Mucosa of descending colon (tissue), 3 donors: ENCODE results near the gene ALOXE3. TPM values are rescaled to one million over a fixed set of nuclear protein-coding genes. Genes with fewer than 3 reads are reported as not detected.

ENCODE experiments used
- ATAC-seq: fragments of 200-7000 bp; cut with Tn5 transposase; one replicate; pipeline ENCODE4 v1.9.1; 2020; ENCODE audit warnings: mild to moderate bottlenecking, moderate library complexity
- DNase-seq, 3 donors: peaks; one replicate each; pipeline ENCODE4 v3.0.0-alpha.2; 2020
- H3K36me3 ChIP-seq: fragments of 200-600 bp; one replicate; pipeline ENCODE4 v1.8.0; 2021; ENCODE audit warnings: low read depth, mild to moderate bottlenecking
- H3K4me1 ChIP-seq: fragments of 200-600 bp; one replicate; pipeline ENCODE4 v1.8.0; 2021; ENCODE audit warnings: low read depth, mild to moderate bottlenecking
- H3K4me3 ChIP-seq: fragments of 200-600 bp; one replicate; pipeline ENCODE4 v1.8.0; 2021; ENCODE audit warnings: mild to moderate bottlenecking
- H3K9me3 ChIP-seq: fragments of 200-600 bp; one replicate; pipeline ENCODE4 v1.8.0; 2021; ENCODE audit warnings: mild to moderate bottlenecking
- intact Hi-C, 2 donors: fragments of 100-400 bp; cut with DNase I in 1 of 2; cut with micrococcal nuclease in 1 of 2; formaldehyde crosslinking; loops; one replicate each; pipeline versions ENCODE4 v1.11.0 to v1.11.1; 2022; cut with DNase I, micrococcal nuclease
- total RNA-seq, 3 donors: library from RNA; stranded (reverse); fragmentation: NEBNext Ultra II Directional in 2 of 3; extraction: Animal tissue kit (Norgen Biotek cat#: 25700) in 2 of 3; gene quantifications; one replicate each; pipeline versions ENCODE4 v1.2.1 to v1.2.4, GENCODE V29; 2021 to 2023
- TF ChIP-seq, protein P1 (sequence below): fragments of 200-600 bp; IDR thresholded peaks from one replicate; pipeline ENCODE4 v1.8.0; 2022; ENCODE audit warnings: antibody characterized with exemption, mild to moderate bottlenecking
- donor health status: DM: no; HTN: no; CAD: no; lungs with moderate emphysema.
- donor health status: DM: no; HTN: no; CAD: no.
- donor health status: DM: no; HTN: yes; CAD: no.

The ALOXE3 gene
- total RNA-seq, 3 donors from 2014 or later: not detected

DNA sequence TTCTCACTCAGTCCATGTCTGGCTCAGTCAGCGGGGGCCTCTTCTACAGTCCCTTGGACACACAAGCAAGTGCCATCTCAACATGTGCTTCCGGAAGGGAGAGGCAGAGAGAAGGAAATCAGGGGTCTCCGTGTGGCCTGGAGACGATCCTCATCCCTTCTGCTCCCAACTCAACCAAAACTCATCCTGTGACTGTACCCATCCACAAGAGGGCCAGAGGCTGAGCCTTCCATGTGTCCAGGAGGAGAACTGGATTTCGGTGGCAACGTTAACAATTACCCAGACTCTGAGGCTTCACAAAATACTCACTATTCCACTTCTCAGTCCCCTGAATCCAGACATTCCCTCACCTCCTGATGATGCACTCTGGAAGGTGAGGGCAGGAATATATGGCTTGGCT is 23.0 kb downstream of the ALOXE3 start:
- intact Hi-C loops: no loop called here
- DNase-seq (no peak), ATAC-seq (no peak)

DNA sequence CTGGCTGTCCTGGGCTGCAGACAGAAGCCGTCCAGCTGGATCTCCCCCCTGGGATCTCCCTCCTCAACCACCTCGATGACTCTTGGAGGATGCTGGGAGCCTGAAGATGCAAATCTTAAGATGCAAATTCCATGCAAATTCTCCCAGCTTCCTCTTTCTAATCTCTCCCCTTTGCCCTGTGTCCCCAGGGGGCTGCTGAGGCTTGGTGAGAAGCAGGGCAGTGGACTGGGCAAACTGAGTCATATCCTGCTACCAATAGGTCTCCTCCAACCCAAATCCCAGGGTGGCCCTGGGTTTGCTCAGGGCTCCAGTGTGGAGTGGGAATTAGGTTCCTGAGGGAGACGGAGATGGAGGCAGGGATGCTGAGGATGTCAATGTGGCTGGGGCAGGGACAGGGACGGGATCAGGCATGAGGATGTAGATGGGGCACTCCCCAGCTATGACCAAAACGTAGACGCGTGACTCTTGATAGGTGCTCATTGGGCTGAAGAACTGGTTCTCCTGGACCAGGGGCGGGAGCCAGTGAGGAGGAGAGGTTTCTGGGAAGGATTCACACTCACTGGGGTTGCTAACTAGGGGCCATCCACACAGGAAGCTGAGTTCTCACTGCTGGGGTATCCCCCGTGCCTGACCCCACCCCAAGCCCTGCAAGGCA is 27.2 kb downstream of the ALOXE3 start:
- TF ChIP-seq, protein P1, sequence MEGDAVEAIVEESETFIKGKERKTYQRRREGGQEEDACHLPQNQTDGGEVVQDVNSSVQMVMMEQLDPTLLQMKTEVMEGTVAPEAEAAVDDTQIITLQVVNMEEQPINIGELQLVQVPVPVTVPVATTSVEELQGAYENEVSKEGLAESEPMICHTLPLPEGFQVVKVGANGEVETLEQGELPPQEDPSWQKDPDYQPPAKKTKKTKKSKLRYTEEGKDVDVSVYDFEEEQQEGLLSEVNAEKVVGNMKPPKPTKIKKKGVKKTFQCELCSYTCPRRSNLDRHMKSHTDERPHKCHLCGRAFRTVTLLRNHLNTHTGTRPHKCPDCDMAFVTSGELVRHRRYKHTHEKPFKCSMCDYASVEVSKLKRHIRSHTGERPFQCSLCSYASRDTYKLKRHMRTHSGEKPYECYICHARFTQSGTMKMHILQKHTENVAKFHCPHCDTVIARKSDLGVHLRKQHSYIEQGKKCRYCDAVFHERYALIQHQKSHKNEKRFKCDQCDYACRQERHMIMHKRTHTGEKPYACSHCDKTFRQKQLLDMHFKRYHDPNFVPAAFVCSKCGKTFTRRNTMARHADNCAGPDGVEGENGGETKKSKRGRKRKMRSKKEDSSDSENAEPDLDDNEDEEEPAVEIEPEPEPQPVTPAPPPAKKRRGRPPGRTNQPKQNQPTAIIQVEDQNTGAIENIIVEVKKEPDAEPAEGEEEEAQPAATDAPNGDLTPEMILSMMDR: no peak
- no peaks in the 10 kb centered on the region for H3K9me3 ChIP-seq
- intact Hi-C loops: no loop called here
- H3K4me1 ChIP-seq: no peaks in the 10 kb centered on the region
- peak; percentile 35 for ATAC-seq
- H3K4me3 ChIP-seq: no peak overlapping the region
- H3K36me3 ChIP-seq: no peaks in the 10 kb centered on the region
- no peak for DNase-seq

More for the DNA sequence above, 23.0 kb downstream of the ALOXE3 start:
- H3K4me1 ChIP-seq: no peaks in the 10 kb centered on the region
- TF ChIP-seq, protein P1: no peak
- no peaks in the 10 kb centered on the region for H3K36me3 ChIP-seq
- H3K9me3 ChIP-seq: no peaks in the 10 kb centered on the region
- no peak overlapping the region for H3K4me3 ChIP-seq

DNA sequence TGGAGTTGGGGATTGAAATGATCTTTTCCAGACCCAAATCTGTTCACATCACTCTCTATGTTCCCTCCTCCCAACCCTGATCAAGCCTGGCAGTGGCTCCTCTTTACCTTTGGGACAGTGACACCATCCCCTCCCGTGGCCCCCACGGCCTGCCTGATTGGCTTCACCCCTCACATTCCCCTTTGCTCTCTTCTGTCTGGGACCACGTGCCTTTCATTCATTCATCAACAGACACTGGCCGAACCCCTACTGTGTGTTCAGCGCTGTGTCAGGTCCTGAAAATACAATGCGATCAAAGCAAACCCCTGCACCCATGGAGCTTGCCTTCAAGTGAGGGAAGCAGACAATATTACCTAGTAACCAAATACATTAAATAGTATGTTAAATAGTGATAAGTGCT is 28.6 kb downstream of the ALOXE3 start:
- Histone ChIP-seq H3K4me3 (no peak overlapping the region), H3K9me3 (no peaks in the 10 kb centered on the region), H3K4me1 (no peaks in the 10 kb centered on the region), H3K36me3 (no peaks in the 10 kb centered on the region)
- DNase-seq: no peak
- ATAC-seq: no peak
- TF ChIP-seq, protein P1: no peak
- intact Hi-C loops: loop anchor here in 1 of 2 donors (10.0 kb wide), 1 partner anchor 215 kb away; no protein-coding TSS in a partner anchor

DNA sequence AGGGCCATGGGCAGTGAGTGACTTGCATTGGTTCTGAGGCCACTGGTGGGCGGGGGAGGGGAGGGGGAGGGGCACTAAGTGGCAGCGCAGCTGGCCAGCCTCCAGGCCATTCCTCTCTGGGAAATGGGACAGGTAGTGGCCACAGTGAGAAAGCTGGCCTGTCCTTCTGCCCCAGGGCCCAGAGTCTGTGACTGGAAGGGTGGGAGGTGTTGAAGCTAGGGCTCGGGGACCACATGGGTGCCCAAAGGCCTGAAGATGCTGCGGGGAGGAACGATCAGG is 30.4 kb downstream of the ALOXE3 start:
- TF ChIP-seq, protein P1: no peak
- no peaks in the 10 kb centered on the region for H3K36me3 ChIP-seq
- no peaks in the 10 kb centered on the region for H3K4me1 ChIP-seq
- H3K9me3 ChIP-seq: no peaks in the 10 kb centered on the region
- no peak for DNase-seq
- intact Hi-C loops: loop anchor here in 1 of 2 donors (10.0 kb wide), 1 partner anchor 217 kb away; no protein-coding TSS in a partner anchor
- ATAC-seq: no peak
- no peak overlapping the region for H3K4me3 ChIP-seq

DNA sequence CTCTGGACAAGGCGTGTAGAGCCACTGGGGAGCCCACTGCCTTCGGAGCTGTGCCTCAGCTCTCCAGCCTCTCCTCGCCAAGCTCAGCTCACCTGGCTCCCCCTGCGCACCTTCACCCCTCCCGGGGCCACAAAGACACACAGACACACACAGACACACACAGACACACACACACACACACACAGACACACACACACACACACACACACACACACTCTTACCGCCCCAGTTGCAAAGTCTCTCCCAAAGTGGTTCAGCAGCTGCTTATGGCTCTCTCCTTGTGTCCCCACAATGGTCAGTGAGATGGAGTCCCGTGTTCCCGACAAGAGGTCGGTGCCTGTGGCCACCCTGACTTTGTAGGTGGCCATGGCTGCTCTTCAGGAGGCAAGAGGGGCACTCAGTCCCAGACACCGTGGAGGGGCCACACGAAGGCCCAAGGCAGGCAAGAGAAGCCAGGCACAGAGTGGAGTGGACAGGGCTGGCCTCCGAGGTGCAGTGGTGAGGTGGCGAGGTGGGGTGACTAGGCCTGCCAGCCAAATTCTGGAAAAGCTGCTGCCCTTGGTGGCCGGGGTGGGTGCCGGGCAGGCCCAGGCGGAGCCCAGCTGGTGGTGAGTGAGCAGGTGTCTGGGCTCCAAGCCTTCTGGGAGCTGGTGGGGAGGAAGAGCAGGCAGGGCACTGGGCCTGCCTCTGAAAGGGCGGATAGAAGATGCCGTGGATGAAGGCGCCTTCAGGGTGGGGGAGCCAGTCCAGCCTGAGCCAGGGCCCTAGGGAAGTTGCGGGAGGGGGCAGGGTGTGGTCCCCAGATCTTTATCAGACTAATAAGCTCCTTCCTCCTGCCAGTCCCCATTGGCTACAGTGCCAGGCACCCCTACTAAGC is 31.0 kb downstream of the ALOXE3 start, which contains the start of gene ALOX12B:
ALOX12B (minus strand) TSS at position 642 of the 877 bp plus-strand sequence; CDS start at position 368, 274 bp downstream.
- no peaks in the 10 kb centered on the region for H3K4me1 ChIP-seq
- no peaks in the 10 kb centered on the region for H3K36me3 ChIP-seq
- no peak within 1 kb of the TSS for H3K4me3 ChIP-seq
- ATAC-seq (no peak), DNase-seq (no peak)
- intact Hi-C loops: loop anchor here in 1 of 2 donors (10.0 kb wide), 1 partner anchor 217 kb away; no protein-coding TSS in a partner anchor
- TF ChIP-seq, protein P1: no peak
- no peaks in the 10 kb centered on the region for H3K9me3 ChIP-seq
